OCI-M2 (cell line): ENCODE results near the gene SLC25A5.
"Not testable (repeated sequence)": the region's sequence is repeated elsewhere in the genome, so short reads cannot be mapped to it uniquely, and the experiment has no call there.

ENCODE experiments used
- DNase-seq: peaks from one replicate; lab custom pipeline; 2025; ENCODE audit not compliant: unreplicated experiment; lab: John Stamatoyannopoulos, UW

Gene SLC25A5

DNA sequence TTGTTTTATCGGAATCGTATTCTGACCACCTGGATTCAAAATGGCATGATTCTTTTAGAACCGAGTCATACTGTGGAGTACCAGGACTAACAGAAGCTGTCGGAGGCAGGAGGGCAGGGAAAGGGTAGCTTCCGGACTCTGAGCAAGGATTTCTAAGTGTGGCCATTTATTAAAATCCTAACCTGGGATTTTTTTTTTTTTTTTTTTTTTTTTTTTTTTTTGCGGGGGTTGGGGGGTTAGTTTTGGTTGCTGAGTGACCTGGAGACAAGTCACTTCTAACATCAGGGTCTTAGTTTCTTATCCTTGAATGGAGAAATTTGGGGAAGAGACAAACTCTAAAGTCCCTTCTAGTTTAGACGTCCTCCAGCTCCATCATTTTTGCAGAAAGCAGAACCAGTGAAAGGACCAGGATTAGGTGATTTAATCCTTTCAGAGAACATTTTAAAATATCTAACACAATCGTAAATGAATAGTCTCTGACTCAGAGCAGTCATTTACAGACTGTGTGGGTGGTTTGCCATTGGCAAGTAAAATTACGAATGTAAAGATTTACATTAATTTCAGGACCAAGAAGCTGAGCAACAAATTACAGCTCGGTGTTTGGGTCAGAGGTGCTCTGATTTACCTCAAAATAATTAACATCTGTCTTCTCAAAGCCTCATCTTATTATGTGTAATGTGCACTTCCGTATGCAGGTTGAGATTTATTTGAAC lies 7.3 kb downstream of the SLC25A5 start:
- DNase-seq: no peak

DNA sequence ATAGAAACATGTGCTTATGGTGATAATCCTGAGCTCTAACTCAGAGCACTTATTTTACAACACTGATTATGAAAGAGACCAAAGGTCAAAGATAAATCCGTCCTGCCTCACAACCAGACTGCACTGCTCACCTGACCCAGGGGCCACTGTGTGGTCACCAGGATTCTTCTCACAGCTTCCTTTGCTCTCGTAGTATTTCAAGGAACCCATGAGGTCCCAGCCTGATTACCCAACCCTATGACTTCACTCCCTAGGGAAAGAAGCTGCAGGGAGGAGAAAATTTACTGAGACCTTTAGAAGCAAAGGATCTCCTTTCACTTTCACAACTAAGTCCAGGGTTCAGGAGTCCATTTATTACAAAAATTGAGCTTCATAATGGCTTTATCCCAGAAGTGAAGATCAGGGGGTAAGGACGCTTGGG lies 9.6 kb downstream of the SLC25A5 start:
- DNase-seq: no peak

DNA sequence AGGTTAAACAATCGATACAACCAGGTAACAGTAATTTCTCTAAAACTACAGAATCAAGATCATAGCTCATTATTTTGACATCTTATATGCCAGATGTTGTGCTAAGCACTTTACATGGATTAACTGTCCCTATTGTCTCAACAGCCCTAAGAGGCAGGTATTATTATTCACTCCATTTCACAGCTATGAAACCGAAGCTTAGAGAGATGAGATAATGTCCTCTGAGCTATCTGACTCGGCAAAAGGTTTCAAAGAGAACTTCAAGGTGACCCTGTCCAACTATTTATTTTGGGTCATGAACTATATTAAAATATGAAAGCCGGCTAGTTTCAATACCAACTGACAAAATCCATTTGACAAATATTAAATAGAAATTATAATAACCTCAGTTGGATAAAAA lies 10.3 kb downstream of the SLC25A5 start:
- no peak for DNase-seq

DNA sequence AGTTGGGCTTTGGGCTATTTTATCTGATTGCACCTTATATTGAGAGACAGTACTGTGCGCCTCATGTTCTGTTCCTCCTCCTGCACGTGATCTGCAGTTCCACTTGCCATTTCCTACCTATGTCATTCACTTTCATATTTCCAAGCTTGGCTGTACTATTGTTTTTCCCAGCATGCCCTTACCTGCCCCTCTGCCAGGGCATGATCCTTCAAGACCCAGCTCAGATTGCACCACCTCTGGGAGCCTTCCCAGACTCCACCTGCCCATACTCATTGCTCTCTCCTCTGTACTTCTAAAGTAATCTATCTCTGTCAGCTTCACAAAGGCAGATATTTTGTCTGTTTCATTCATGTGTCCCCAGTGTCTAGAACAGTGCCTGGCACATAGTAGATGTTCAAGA lies 11.6 kb downstream of the SLC25A5 start:
- DNase-seq: no peak

DNA sequence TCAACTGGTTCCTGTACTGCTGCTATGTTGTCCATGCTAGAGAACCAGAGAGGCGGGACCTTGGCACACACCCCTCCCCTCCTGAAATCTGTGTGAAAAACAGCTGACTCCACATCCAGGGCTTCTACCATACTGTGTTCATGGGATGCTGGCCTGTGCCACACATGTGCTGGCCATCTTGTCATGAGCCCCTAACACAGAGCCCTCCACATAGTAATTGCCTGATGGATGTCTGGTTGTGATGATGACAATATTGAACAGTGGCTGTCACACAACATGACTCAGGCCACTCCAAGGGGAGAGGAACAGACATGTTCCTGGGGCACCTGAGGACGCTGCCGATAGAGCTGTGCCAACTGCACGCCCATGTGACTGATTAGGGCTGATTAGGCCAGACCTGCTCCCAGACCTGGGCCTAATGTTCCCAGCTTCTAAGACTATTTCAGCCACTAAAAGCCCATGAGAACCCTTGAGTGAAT lies 13.1 kb downstream of the SLC25A5 start:
- DNase-seq: no peak

DNA sequence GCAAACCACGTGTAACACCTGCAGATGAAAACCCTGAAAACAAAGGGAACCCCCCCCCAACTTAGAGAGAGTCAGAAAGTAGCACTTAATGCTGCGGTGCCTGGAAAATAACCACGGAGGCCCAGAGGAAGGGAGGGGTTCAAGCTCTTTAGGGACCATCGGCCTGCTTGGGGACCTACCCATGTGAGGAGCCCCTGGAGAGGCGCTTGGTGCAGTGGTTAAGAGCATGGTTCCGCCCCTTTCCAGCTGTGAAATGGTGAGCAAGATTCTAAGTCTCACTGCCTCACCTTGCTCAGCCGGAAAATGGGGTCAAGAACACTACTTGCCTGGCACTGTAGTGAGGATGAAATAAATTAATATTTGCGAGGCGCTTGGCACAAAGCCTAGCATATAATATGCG lies 13.8 kb downstream of the SLC25A5 start:
- no peak for DNase-seq

DNA sequence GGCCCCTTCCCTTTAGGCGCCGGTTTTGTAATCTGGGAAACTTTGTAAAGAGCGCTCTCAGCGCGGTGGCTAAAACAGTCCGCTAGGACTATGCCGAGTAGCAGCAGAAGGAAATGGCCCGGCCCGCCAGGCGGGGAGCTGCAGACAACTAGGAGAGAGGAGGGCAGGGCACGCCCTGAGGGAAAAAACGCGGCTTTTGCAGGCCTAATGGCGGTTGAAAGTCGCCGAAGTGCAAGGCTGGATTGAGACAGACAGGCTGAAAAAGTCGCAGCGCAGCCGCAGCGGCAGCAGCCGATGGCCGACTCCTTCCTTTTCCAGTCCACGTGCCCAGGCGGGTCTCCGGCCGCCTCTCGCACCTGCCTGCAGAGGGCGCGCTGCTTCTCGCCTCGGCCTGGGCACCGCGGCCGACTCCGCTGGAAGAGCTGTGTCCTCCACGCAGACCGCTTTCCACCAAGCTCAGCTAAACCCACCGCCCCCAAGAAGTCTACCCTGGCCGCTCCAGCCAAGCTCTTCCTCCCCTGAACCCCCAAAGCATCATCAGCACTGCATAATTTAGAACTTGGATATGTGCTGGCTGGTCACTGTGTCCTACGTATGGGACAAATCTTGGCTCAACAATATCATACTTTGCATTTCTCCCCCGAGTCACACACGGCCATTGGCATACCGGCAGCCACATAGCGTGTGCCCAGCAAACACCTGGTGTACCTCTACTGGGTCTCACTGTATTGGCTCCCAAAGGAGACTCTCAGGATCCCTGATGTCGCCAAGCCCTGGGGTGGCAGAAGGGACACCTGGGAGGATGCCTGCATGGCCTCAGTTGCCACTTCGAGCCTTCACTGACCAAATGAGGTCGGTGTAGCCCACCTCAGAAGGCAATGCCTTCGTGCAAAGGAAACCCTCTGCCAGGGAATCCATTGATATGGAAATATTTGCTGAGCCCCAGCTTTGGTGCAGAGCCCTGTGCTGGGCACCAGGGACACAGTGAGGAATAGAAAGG lies 14.5 kb downstream of the SLC25A5 start:
- no peak for DNase-seq

DNA sequence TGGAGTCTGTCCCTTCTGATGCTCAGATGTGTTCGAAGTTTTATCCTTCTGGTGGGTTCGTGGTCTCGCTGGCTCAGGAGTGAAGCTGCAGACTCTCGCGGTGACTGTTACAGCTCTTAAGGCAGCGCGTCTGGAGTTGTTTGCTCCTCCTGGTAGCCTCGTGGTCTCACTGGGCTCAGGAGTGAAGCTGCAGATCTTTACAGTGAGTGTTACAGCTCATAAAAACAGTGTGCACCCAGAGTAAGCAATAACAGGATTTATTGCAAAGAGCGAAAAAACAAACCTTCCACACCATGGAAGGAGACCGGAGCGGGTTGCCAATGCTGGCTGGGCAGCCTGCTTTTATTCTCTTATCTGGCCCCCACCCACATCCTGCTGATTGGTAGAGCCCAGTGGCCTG lies 18.5 kb downstream of the SLC25A5 start:
- DNase-seq: no peak

DNA sequence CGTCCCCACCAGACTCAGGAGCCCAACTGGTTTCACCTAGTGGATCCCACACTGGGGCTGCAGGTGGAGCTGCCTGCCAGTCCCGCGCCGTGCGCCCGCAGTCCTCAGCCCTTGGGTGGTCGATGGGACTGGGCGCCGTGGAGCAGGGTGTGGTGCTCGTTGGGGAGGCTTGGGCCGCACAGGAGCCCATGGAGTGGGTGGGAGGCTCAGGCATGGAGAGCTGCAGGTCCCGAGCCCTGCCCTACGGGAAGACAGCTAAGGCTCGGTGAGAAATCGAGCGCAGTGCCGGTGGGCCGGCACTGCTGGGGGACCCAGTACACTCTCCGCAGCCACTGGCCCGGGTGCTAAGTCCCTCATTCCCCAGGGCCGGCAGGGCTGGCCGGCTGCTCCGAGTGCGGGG lies 19.5 kb downstream of the SLC25A5 start:
- not testable (repeated sequence) for DNase-seq

DNA sequence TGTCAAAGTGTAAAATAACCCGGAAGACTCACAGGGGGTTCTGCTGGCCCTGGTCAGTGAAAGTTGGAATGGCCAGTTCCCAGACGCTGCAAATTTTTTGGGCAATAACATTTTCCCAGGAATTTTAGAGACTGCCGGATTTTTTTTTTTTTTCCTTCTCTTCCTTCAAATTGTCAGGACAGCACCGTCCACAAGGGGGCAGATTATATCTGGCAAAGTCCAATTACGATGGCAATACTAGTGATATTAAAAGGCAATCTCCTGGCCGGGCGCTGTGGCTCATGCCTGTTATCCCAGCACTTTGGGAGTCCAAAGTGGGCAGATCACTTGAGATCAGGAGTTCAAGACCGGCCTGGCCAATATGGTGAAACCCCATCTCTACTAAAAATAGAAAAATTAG lies 20.5 kb downstream of the SLC25A5 start:
- DNase-seq: no peak

DNA sequence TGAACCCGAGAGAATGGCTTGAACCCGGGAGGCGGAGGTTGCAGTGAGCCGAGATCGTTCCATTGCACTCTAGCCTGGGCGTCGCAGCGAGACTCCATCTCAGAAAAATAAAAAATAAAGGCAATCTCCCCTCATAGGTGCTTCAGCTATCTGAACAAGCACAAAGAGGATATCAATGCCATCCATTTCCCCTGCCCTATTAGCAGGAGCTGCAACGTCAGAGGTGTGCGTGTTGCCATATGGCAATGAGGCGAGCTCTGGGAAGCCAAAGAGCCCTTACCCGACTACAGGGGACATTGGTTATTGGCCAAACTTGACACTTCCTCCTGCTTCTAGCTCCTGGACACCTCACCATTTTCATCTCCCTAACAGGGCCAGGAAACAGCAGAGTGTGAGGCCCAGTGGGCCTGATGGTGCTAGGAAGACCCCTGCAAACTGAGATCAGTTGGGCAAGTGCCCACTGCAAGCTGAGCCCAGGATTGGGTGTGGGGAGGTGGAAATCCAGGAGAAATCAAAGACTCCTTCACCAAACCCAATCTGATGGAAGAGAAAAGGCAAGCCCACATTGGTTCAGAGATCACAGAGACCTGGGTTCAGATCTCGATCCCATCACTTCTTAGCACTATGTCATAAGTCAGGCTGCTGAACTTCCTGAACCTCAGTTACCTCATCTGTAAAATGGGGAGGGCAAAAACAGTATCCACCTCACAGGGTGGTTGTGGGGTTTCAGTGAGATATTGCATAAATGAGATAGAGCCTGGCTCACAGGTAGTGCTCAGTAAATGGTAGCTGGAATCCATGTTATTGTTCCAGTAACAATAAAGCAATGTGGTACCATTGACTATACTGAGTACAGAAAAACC lies 21.2 kb downstream of the SLC25A5 start:
- no peak for DNase-seq

DNA sequence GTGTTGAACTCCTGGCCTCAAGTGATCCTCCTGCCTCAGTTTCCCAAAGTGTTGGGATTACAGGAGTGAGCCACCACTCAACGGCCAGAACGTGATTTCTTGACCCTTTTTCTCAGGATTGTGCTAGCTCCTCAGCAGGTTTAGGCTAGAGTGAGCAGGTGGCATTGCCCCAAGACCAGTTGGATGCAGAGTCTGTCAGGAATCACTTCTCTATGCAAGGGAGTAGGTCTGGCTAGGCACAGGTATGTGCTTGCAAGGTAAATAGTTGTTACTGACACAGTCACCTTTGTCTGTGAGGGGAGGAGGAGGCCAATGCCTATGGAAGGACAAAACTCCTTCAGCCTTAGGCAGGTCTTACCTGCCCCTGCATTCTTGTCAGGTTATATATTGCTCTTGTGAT lies 24.2 kb downstream of the SLC25A5 start:
- DNase-seq: no peak

DNA sequence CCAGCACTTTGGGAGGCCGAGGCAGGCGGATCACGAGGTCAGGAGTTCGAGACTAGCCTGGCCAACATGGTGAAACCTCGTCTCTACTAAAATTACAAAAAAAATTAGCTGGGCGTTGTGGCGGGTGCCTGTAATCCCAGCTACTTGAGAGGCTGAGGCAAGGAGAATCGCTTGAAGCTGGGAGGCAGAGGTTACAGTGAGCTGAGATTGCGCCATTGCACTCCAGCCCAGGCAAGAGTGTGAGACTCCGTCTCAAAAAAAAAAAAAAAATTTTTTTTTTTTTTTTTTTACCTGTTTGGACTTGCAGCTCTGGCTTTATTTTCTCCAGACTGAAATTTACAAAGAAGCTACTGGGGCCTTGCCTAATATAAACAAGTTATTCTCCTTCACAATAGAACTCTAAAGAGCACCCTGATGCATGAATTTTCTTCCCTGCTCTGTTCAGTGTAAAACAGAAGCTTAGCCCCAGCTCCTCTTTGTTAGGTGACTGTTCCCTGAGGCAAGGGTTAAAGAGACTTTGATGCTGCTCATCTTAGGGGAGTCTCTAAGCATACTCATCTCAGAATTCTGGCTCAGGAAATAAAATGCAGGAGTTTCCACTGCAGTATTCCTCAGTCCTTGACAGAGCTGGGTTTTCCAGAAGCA lies 25.7 kb downstream of the SLC25A5 start:
- not testable (repeated sequence) for DNase-seq

DNA sequence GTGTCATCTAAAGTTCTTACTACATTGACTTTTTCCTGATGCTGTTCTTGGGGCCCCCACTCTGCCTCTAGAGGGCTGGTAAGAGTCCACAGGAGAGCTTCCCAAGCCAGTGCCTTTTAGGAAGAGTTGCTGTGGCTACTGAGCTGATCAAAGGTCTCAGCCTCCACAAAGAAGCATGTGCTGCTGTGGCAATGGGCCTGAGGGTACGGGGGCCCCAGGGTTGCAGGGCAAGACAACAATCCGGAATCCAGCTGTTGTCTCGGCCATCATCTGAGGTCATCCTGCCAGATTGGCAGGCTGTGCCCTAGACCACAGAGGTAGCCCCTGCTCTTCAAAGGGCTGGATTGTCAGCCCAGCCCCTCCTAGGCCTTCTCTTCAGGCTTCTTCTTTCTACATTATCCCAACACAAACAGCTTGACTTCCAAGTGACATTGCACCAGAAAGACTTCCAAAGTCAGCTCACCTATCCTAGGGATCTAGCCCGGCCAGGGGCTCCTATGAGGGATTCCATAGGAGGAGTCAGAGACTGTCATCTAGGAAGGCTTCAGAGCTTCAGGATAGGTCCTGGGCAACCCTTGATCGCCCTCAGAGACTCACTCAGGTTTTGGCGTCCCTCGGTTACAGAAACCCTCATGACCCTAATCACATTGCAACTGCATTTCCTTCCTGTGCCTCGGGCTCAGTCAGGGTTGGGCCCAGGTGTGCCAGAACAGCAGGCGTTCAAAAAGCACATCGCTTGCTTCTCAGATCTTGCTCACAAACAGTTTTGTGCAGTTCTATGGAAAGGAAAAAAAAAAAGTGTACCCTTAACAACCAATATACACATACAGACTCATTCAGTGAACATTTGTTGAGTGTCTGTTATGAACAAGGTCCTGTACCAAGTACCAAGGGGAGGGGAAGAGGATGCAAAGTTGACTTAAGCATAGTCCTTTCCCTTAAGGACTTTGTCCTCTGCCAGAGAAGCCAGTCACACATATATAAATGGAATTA lies 27.8 kb downstream of the SLC25A5 start:
- DNase-seq: no peak

DNA sequence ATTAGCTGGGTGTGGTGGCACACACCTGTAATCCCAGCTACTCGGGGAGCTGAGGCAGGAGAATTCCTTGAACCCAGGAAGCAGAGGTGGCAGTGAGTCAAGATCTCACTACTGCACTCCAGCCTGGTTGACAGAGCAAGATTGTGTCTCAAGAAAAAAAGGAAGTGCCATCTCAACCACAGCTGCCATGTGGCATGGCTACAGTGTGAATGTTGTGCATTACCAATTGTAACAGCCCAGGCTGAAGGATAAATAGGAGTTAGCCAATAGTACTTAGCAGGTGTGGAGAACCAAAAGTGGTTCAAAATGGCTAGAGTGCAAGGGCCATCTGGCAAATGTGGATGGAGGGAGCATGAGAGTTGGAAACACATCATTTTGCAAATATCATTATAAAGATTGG lies 28.9 kb downstream of the SLC25A5 start:
- DNase-seq: no peak

DNA sequence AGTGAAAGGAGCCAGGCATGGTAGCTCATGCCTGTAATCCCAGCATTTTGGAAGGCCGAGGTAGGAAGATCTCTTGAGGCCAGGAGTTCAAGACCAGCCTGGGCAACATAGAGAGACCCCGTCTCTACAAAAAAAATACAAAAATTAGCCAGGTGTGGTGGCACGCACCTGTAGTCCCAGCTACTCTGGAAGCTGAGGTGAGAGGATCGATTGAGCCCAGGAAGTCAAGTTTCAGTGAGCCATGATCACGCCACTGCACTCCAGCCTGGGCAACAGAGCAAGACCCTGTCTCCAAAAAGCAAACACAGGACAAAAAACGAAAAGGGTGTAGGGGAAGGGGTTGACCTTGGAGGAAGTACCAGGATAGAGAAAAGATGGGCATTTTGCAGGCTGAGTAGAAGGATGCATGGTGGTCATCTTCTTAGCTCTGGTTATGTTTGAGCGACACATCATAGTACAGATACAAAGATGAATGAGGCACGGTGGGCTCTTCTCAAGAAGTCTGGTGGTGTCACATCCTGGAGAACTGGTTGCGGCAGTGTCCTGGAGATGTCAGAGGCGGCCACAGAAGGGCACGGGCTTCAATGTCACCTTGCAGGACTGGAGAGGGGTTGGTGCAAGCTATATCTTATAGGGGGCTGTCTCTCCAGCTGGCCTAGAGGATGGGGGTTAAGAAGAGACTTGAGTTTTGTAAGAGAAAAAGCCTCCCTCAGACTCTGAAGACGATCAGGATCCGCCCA lies 32.0 kb downstream of the SLC25A5 start:
- no peak for DNase-seq

DNA sequence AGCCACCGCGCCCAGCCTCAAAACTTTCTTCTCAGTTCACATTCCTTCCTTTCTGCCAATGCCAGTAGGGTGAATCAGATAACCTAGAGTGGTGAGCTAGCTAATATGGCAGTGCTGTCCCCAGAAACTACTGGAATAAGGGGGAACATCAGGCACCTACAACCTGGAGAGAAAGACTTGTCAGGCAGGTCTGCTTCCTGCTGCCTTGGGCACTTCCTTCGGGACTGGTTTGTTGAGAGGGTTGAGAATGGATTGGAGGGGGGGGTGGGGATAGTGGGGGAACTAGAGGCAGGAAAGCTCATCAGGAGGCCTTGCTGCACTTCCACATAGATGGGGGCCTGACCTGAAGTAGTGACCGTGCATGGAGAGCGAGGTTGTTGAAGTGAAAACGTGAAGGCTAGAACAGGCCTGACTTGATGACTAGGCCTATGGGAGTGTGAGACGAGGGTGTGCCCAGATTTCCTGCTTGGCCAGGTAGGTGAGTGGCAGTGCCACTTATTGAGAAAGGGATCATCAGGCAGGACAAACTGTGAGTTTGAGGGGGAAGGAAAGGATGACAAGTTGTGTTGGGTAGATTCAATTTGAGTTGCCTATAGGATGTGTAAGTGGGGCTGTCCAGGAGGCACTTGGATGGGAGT lies 33.4 kb downstream of the SLC25A5 start:
- no peak for DNase-seq
